ENCODE measurements around the gene PSMD7.
A peak's percentile ranks its signal among the peaks of the same experiment; 100 is the strongest.

The PSMD7 gene

DNA sequence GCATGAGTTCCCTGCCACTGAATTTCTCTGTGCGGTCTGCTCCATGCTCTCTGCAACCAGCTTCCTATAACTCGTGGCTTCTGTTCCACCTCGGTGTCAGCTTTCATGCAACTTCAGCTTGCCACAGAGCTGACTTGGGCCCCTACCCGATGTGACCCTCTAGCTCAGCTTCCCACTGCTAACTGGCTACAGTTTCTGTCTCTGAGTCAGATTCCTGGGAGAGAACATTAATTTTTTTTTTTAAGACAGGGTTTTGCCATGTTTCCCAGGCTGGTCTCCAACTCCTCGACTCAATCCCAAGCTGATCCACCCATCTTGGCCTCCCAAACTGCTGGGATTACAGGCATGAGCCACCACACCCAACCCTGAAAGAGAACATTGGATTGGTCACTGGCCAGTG lies 35.5 kb upstream of the PSMD7 start:
- no peak for DNase-seq (ENCODE audit: low read depth)
- TF ChIP-seq, protein P1, sequence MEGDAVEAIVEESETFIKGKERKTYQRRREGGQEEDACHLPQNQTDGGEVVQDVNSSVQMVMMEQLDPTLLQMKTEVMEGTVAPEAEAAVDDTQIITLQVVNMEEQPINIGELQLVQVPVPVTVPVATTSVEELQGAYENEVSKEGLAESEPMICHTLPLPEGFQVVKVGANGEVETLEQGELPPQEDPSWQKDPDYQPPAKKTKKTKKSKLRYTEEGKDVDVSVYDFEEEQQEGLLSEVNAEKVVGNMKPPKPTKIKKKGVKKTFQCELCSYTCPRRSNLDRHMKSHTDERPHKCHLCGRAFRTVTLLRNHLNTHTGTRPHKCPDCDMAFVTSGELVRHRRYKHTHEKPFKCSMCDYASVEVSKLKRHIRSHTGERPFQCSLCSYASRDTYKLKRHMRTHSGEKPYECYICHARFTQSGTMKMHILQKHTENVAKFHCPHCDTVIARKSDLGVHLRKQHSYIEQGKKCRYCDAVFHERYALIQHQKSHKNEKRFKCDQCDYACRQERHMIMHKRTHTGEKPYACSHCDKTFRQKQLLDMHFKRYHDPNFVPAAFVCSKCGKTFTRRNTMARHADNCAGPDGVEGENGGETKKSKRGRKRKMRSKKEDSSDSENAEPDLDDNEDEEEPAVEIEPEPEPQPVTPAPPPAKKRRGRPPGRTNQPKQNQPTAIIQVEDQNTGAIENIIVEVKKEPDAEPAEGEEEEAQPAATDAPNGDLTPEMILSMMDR (conservative IDR thresholded peaks at IDR 0.05; ENCODE audit: low read depth, low read length) = no peak
- no peak overlapping the region for H3K4me3 ChIP-seq (ENCODE audit: low read length)

DNA sequence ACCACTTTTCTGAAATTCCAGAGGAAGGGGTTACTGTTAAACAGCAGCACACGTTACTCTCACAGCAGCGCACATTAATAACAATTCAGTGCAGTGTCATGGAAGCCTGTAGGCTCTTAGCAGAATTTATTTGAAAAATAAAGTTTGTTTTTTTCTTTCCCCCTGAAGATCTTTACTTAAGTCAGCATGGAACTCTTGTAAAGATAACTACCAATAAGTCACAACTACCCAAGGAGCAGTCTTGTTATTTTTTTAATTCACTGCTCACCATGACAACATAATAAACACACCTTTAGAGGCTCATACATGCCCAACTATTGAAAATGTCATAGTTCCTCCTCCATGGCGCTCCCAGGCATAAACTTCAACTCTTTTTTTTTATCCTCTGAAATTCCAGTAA lies 31.8 kb upstream of the PSMD7 start:
- no peak for DNase-seq (ENCODE audit: low read depth)
- TF ChIP-seq, protein P1 (conservative IDR thresholded peaks at IDR 0.05; ENCODE audit: low read depth, low read length) = no peak
- H3K4me3 ChIP-seq (ENCODE audit: low read length) = no peak overlapping the region

DNA sequence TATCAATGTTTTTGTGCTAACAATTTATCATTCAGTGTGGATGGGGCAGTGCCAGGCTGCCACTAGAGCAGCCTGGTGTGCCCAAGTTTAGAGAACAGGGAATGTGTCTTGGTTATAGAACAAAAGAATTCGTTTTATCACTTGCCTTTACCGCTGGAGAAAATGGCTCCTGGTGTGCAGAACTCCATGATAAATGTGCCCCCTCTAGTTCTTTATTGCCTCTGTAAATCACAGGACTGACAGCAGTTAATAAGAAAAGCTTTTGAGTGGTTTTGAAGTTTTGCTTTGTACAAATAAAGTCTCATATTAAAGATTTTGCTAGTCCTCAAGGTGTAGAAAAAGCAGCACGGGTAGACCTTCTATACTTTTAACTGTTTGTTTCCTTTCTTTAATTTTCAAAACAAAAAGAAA lies 28.2 kb upstream of the PSMD7 start:
- TF ChIP-seq, protein P1 (conservative IDR thresholded peaks at IDR 0.05; ENCODE audit: low read depth, low read length) = no peak

DNA sequence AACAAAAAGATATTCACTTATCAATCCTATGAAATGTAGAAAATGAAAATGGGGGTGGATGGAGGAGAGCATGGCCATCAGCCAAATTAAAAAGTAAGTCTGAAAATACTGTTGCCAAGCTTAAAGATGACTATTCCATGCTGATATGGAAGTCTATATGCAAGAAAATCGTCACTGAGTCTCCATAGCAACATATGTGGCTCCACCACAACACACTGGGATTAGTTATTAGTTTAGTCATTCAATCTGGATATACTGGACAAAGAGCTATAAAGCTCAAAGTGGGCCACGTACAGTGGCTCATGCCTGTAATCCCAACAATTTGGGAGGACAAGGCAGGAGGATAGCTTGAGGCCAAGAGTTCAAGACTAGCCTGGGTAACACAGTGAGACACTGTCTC lies 24.7 kb upstream of the PSMD7 start:
- no peak overlapping the region for H3K4me3 ChIP-seq (ENCODE audit: low read length)
- no peak for DNase-seq (ENCODE audit: low read depth)
- TF ChIP-seq, protein P1 (conservative IDR thresholded peaks at IDR 0.05; ENCODE audit: low read depth, low read length) = no peak

More for the DNA sequence above, 28.2 kb upstream of the PSMD7 start:
- no peak overlapping the region for H3K4me3 ChIP-seq (ENCODE audit: low read length)
- no peak for DNase-seq (ENCODE audit: low read depth)

DNA sequence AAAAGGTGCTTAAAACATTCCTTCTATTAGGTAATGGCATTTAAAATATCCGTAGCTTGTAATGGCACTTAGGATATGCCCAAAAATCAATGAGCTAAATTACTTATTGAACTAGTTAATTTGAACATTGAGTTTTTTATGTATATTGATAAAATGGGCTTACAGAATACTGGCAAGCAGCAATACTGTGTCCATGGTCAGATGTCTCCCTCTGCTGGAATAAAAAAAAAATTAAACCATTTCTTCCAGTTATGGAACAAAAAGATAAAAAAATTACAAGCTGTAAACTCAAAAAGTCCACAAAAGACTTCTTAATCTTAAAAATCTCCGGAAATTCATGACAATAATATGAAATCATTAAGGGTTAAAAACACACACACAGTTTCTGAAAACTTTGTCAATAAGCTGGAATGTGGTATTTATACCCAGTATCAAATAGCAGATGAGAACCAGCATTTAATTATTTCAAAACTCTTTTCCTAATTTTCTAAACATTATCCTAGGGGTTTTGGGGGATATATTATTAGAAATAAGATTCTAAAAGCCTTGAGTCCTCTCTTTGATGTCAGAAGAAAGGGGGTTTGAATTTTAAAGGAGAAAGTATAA lies 21.5 kb upstream of the PSMD7 start:
- no peak overlapping the region for H3K4me3 ChIP-seq (ENCODE audit: low read length)
- TF ChIP-seq, protein P1 (conservative IDR thresholded peaks at IDR 0.05; ENCODE audit: low read depth, low read length) = peak; percentile 54
- DNase-seq (ENCODE audit: low read depth) = no peak

DNA sequence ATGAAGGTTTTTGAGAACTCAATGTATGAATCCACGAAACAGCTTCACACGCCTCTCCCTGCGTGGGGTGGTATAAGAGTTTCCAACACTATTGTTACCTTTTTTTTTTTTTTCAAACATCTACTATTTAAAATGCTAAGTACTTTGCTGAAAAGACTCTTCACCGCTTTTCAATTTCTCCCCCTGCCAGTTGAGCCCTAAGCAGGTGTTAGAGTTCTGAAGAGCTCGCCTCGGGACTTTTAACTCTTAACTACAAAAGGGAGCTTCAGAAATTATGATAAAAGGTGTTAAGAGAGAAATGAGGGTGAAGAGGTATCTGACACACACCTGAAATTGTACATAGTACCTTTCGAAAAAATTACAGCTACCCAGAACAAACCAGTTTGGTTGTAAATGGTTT lies 20.9 kb upstream of the PSMD7 start:
- no peak overlapping the region for H3K4me3 ChIP-seq (ENCODE audit: low read length)
- DNase-seq (ENCODE audit: low read depth) = no peak
- TF ChIP-seq, protein P1 (conservative IDR thresholded peaks at IDR 0.05; ENCODE audit: low read depth, low read length) = no peak

DNA sequence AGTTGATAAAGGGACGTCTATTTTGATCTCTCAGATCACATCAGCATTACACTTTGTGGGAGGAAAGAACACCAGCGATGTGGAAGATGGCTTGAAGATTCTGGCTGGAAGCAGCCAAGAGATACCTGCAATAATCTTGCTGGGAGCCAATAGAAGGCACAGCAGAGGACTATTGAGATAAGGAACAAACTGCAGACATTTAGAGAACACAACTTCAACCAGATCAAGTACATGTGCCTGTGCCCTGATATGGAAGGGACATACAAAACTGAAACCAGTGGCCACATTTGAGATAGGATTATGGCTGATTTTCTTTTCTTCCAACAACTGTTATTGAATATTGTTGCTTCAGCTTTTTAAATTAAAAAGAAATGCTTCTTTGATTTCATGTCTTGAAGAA lies 18.6 kb upstream of the PSMD7 start:
- no peak overlapping the region for H3K4me3 ChIP-seq (ENCODE audit: low read length)
- DNase-seq (ENCODE audit: low read depth) = no peak
- TF ChIP-seq, protein P1 (conservative IDR thresholded peaks at IDR 0.05; ENCODE audit: low read depth, low read length) = no peak

All from retinal pigment epithelial cell (primary cell).